GM12865 (cell line): ENCODE measurements around the gene RNF114.

Experiments
- DNase-seq: peaks from one replicate; pipeline ENCODE4 v3.0.0; 2010; ENCODE audit warnings: low read depth
- H3K4me3 ChIP-seq: 2 replicates; pipeline ENCODE4 v1.5.1; 2011; ENCODE audit warnings: mild to moderate bottlenecking, low read depth, low read length, control low read depth
- TF ChIP-seq, protein P1 (sequence below): IDR thresholded peaks from 2 replicates; pipeline ENCODE4 v1.5.1; 2011; ENCODE audit warnings: low read length, control low read depth, low read depth, inconsistent platforms; ENCODE audit not compliant: insufficient read depth; ENCODE audit errors: missing control alignments

The RNF114 gene

DNA sequence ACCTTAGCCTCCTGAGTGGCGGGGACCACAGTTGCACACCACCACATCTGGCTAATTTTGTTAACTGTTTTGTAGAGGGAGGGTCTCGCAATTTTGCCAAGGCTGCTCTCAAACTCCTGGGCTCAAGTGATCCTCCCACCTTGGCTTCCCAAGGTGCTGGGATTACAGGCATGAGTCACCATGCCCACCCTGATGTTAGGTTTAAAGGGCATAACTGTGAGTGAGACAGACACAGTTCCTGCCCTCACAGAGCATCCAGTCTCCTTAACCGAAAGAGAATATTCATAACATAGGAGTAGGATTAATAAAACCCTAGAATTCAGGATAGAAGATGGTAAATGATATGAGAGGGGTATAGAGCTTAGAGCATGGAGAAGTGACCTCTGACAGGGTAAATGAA is 17.8 kb upstream of the RNF114 start:
- no peak for DNase-seq
- TF ChIP-seq, protein P1, sequence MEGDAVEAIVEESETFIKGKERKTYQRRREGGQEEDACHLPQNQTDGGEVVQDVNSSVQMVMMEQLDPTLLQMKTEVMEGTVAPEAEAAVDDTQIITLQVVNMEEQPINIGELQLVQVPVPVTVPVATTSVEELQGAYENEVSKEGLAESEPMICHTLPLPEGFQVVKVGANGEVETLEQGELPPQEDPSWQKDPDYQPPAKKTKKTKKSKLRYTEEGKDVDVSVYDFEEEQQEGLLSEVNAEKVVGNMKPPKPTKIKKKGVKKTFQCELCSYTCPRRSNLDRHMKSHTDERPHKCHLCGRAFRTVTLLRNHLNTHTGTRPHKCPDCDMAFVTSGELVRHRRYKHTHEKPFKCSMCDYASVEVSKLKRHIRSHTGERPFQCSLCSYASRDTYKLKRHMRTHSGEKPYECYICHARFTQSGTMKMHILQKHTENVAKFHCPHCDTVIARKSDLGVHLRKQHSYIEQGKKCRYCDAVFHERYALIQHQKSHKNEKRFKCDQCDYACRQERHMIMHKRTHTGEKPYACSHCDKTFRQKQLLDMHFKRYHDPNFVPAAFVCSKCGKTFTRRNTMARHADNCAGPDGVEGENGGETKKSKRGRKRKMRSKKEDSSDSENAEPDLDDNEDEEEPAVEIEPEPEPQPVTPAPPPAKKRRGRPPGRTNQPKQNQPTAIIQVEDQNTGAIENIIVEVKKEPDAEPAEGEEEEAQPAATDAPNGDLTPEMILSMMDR: no peak
- no peak overlapping the region for H3K4me3 ChIP-seq

GRCh38 chr20:49919009-49919408 is 17.2 kb upstream of the RNF114 start:
- H3K4me3 ChIP-seq: no peak overlapping the region
- TF ChIP-seq, protein P1: no peak

GRCh38 chr20:49919461-49919860 is 16.7 kb upstream of the RNF114 start:
- DNase-seq: no peak
- TF ChIP-seq, protein P1: no peak
- no peak overlapping the region for H3K4me3 ChIP-seq

More at GRCh38 chr20:49919009-49919408, 17.2 kb upstream of the RNF114 start:
- DNase-seq: no peak

DNA sequence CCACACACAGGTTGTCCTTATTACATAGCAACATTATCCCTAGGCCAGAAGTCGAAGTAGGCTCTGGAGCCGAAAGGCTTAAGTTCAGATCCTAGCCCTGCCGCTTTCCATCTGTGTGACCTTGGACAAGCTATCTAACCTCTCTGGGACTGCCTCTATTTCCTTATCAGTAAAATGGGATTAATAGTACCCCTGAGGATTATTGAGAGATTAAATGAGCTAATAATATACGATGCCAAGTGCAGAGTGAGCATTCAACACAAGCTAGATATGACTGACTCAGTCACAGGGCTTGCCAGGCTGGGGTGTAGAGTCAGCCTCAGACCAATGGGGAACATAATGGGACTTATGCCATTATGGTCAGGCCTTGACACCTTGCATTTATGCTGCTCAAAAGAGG is 11.9 kb upstream of the RNF114 start:
- no peak overlapping the region for H3K4me3 ChIP-seq
- no peak for DNase-seq
- TF ChIP-seq, protein P1: no peak

GRCh38 chr20:49925901-49926454 is 10.2 kb upstream of the RNF114 start:
- no peak overlapping the region for H3K4me3 ChIP-seq
- no peak for DNase-seq
- TF ChIP-seq, protein P1: no peak

DNA sequence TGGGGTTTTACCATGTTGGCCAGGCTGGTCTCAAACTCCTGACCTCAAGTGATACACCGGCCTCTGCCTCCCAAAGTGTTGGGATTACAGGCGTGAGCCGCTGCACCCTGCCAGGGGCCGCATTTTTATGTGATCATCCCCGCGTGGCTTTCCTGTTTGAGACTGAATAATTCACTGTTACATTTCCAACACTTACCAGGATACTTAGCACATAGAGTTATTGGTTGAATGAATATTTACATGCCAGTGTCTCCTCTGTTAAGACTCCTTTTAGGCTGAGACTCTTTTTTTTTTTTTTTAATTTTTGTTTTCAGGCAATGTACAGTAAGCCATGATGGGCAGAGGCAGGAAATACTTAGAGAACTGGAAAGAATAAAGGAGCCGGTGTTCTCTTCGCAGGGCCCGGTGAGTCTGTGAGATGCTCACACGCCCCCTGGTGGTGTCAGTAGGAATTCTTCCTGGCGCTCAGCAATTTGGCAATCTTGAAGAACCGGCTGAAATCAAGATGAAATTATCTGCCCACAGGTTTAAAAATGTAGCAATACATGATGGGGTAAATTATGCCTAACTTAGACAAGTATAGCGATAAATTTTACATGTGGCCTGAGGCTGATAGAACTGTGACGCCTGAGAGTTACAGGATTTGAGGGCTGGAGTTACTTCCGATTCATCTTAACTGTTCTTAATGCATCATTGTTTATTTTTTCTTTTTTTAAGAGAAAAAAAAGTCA is 7.6 kb upstream of the RNF114 start:
- DNase-seq: peak; percentile 88
- H3K4me3 ChIP-seq: no peak overlapping the region

More for the DNA sequence above, 7.6 kb upstream of the RNF114 start:
- TF ChIP-seq, protein P1: peak; percentile 85
